Uterus (tissue), 4 donors: ENCODE measurements around the gene ZNF287. TPM values are rescaled to one million over a fixed set of nuclear protein-coding genes. Genes with fewer than 3 reads are reported as not detected.

Source experiments
- DNase-seq, 2 donors: peaks; one replicate each; pipeline ENCODE4 v3.0.0-alpha.2; 2019 to 2020
- H3K27ac ChIP-seq, 2 donors: fragments of 200-600 bp; sonication (generic); 1 replicate in 1 of 2; 2 replicates in 1 of 2; pipeline ENCODE4 v1.5.1; 2016 to 2018
- H3K27me3 ChIP-seq, 2 donors: fragments of 200-600 bp; sonication (generic); one replicate each; pipeline ENCODE4 v1.5.1; 2018 to 2019; ENCODE audit warnings: control low read depth in 1 of 2
- H3K36me3 ChIP-seq, 2 donors: fragments of 200-600 bp; sonication (generic); one replicate each; pipeline ENCODE4 v1.5.1; 2019; ENCODE audit warnings: control low read depth in 1 of 2
- H3K4me1 ChIP-seq, 2 donors: fragments of 200-600 bp; sonication (generic); one replicate each; pipeline ENCODE4 v1.5.1; 2018 to 2019; ENCODE audit warnings: control low read depth in 1 of 2
- H3K4me3 ChIP-seq, 2 donors: fragments of 200-600 bp; sonication (generic); 1 replicate in 1 of 2; 2 replicates in 1 of 2; pipeline ENCODE4 v1.5.1; 2018 to 2019; ENCODE audit warnings: mild to moderate bottlenecking in 1 of 2
- H3K9me3 ChIP-seq, 2 donors: fragments of 200-600 bp; sonication (generic); one replicate each; pipeline ENCODE4 v1.5.1; 2019; ENCODE audit warnings: control low read depth in 1 of 2
- POLR2A ChIP-seq, 2 donors: fragments of 450-650 bp; IDR thresholded peaks; one replicate each; pipeline ENCODE4 v1.6.1; 2016; ENCODE audit warnings: antibody characterized with exemption in 2 of 2, mild to moderate bottlenecking in 1 of 2, moderate library complexity in 1 of 2
- intact Hi-C: fragments of 100-400 bp; cut with DNase I; formaldehyde crosslinking; loops from one replicate; pipeline ENCODE4 v1.15.1; 2023; ENCODE audit warnings: low total_unique reads
- total RNA-seq, 4 donors: library from RNA; depleted of rRNA in 3 of 4; stranded (reverse); fragments of >200 nt in 3 of 4; gene quantifications; one replicate each; pipeline versions ENCODE4 v1.1.0 to v1.2.4, GENCODE V29; 2014 to 2023
- TF ChIP-seq, protein P1 (sequence below), 4 experiments: fragments of 200-600 bp in 2 of 4; fragments of 450-650 bp in 2 of 4; sonication (generic) in 2 of 4; IDR thresholded peaks; one replicate each; pipeline ENCODE4 v1.5.1; 2016 to 2019; ENCODE audit warnings: antibody characterized with exemption in 4 of 4, mild to moderate bottlenecking in 2 of 4, moderate library complexity in 1 of 4
- donor health status: DM: yes; HTN: yes; CAD: no.

ZNF287 gene
- 10 to 100 TPM in 1 of 4 donors, 1 to 10 TPM in 3; 4.6 to 29.5 (median 5.4) TPM for total RNA-seq

- peaks cover 0 to 10% of the 10 kb centered on the region in 2 donors for H3K4me1 ChIP-seq
- TF ChIP-seq, protein P1, sequence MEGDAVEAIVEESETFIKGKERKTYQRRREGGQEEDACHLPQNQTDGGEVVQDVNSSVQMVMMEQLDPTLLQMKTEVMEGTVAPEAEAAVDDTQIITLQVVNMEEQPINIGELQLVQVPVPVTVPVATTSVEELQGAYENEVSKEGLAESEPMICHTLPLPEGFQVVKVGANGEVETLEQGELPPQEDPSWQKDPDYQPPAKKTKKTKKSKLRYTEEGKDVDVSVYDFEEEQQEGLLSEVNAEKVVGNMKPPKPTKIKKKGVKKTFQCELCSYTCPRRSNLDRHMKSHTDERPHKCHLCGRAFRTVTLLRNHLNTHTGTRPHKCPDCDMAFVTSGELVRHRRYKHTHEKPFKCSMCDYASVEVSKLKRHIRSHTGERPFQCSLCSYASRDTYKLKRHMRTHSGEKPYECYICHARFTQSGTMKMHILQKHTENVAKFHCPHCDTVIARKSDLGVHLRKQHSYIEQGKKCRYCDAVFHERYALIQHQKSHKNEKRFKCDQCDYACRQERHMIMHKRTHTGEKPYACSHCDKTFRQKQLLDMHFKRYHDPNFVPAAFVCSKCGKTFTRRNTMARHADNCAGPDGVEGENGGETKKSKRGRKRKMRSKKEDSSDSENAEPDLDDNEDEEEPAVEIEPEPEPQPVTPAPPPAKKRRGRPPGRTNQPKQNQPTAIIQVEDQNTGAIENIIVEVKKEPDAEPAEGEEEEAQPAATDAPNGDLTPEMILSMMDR (IDR thresholded peaks at IDR 0.05): no peak
- peak; percentile 6 to 69 for TF ChIP-seq POLR2A (IDR thresholded peaks at IDR 0.05)
- intact Hi-C loops: no loop called here
- H3K4me3 ChIP-seq: peak within 1 kb of the TSS; percentile 74 to 77
- H3K27me3 ChIP-seq: no peaks in the 10 kb centered on the region
- no peaks in the 10 kb centered on the region for H3K36me3 ChIP-seq
- DNase-seq: peak; percentile 93 to 94
- H3K27ac ChIP-seq: peak within 1 kb of the TSS; percentile 56 to 71
- H3K9me3 ChIP-seq: no peaks in the 10 kb centered on the region
These were observed at the start of gene ZNF287 for GRCh38 chr17:16568541-16569357. Gene ZNF287 (minus strand): TSS chr17:16569204. CDS start chr17:16567731, 1,473 bp downstream.

GRCh38 chr17:16617481-16618060 lies 48.6 kb upstream of the ZNF287 start:
- no peak for TF ChIP-seq POLR2A (IDR thresholded peaks at IDR 0.05)
- TF ChIP-seq, protein P1 (IDR thresholded peaks at IDR 0.05): no peak
- Histone ChIP-seq H3K36me3 (no peaks in the 10 kb centered on the region), H3K4me1 (no peaks in the 10 kb centered on the region), H3K27ac (no peak overlapping the region), H3K4me3 (no peak overlapping the region), H3K9me3 (peaks cover 0 to 25% of the 10 kb centered on the region in 2 donors), H3K27me3 (no peaks in the 10 kb centered on the region)
- DNase-seq: no peak
- intact Hi-C loops: no loop called here

GRCh38 chr17:16599537-16599936 lies 30.5 kb upstream of the ZNF287 start:
- no peak overlapping the region for H3K4me3 ChIP-seq
- DNase-seq: no peak
- no peak for TF ChIP-seq POLR2A (IDR thresholded peaks at IDR 0.05)
- TF ChIP-seq, protein P1 (IDR thresholded peaks at IDR 0.05): no peak
- H3K4me1 ChIP-seq: no peaks in the 10 kb centered on the region
- no peaks in the 10 kb centered on the region for H3K27me3 ChIP-seq
- intact Hi-C loops: no loop called here
- no peaks in the 10 kb centered on the region for H3K36me3 ChIP-seq
- no peaks in the 10 kb centered on the region for H3K9me3 ChIP-seq
- no peak overlapping the region for H3K27ac ChIP-seq

GRCh38 chr17:16593356-16594102 lies 24.5 kb upstream of the ZNF287 start:
- no peaks in the 10 kb centered on the region for H3K27me3 ChIP-seq
- TF ChIP-seq POLR2A (IDR thresholded peaks at IDR 0.05): no peak
- TF ChIP-seq, protein P1 (IDR thresholded peaks at IDR 0.05): no peak
- no peak for DNase-seq
- no peak overlapping the region for H3K4me3 ChIP-seq
- H3K9me3 ChIP-seq: no peaks in the 10 kb centered on the region
- H3K27ac ChIP-seq: no peak overlapping the region
- H3K4me1 ChIP-seq: no peaks in the 10 kb centered on the region
- no peaks in the 10 kb centered on the region for H3K36me3 ChIP-seq
- intact Hi-C loops: no loop called here
